ENCODE results near the gene SH3GL1. TPM values are rescaled to one million over a fixed set of nuclear protein-coding genes. Genes with fewer than 3 reads are reported as not detected.

Gene SH3GL1
- total and polyA plus RNA-seq, 7 donors, result 28.5 to 47.4 (median 33.9) TPM

DNA sequence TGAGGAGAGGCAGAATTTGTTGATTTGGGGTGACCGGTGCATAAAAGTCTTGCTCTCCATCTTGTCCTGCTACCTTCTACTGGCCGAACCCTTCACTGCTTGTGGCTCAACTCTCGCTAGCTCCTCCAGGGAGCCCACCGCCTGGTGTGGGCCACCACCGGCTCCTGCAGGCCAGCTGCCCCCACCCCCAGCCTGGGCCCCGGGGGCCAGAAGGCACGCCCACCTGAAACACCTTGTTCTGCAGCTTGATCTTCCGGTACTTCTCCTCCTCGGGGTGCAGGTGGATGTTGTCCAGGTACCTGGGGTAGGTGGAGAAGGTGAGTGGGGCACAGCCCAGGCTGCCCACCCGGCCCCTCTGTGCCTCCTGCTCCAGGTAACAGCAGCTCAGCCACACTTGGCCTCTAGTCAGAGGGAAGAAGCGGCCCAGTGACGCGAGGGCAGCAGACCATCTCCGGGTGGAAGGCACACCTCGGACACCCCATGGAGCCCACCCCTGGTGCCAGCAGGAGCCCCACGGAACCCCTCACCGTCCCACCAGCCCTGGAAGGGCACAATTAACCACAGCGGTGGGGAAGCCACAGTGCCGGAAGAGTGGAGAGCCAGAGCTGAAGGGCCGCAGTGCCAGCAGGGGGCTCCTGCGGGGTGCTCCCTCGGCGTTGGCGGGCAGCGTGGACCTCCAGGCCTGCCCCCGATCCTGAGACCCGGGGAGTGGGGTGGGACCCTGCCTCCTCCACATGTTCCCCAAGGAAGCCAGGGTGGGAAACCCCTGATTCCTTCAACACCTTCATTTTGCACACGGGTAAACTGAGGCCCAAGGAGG is 47.2 kb upstream of the SH3GL1 start:
- 90 to 93% methylated on average over 28 of the region's 28 CpGs for WGBS, 2 donors
- no peak for DNase-seq
- Histone ChIP-seq H3K36me3 (peaks cover 61 to 88% (median 68%) of the 10 kb centered on the region in 4 donors), H3K27me3 (no peaks in the 10 kb centered on the region), H3K9me3 (no peaks in the 10 kb centered on the region), H3K4me3 (no peak overlapping the region), H3K4me1 (peaks cover 0 to 14% (median 10%) of the 10 kb centered on the region in 4 donors), H3K27ac (peak overlapping the region in 2 of 4 donors; percentile 58 to 63)
- no peak for TF ChIP-seq EP300 (IDR thresholded peaks at IDR 0.05)
- TF ChIP-seq, protein P1, sequence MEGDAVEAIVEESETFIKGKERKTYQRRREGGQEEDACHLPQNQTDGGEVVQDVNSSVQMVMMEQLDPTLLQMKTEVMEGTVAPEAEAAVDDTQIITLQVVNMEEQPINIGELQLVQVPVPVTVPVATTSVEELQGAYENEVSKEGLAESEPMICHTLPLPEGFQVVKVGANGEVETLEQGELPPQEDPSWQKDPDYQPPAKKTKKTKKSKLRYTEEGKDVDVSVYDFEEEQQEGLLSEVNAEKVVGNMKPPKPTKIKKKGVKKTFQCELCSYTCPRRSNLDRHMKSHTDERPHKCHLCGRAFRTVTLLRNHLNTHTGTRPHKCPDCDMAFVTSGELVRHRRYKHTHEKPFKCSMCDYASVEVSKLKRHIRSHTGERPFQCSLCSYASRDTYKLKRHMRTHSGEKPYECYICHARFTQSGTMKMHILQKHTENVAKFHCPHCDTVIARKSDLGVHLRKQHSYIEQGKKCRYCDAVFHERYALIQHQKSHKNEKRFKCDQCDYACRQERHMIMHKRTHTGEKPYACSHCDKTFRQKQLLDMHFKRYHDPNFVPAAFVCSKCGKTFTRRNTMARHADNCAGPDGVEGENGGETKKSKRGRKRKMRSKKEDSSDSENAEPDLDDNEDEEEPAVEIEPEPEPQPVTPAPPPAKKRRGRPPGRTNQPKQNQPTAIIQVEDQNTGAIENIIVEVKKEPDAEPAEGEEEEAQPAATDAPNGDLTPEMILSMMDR (IDR thresholded peaks at IDR 0.05), result no peak
- TF ChIP-seq POLR2AphosphoS5 (IDR thresholded peaks at IDR 0.05), result no peak
- TF ChIP-seq POLR2A (IDR thresholded peaks at IDR 0.05), result no peak
- intact Hi-C loops (cut with DNase I), result no loop called here

DNA sequence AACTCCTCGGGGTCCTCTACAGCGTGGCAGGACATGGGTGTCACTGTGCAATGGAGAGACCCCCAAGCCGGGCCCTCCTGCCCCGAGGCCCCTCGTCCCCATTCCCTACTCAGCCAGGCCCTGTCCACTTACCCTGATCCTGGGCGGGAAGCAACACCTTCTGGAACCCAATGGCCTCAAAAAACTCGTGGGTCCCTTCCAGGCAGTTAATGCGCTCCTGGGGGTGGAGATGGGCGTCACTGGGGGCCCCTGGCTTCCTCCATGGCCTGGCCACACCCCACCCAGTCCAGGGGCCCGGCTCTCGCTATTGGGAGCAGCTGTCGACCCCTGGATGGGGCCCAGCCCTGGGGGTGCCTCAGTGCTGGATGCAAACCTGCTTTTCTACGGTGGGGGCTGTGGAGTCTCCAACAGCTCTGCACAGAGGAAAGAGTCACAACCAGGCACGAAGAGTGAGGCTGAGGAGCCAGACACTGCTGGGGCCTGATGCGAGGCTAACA is 46.4 kb upstream of the SH3GL1 start:
- H3K4me3 ChIP-seq, result no peak overlapping the region
- WGBS, 2 donors, result 82 to 84% methylated on average over 15 of the region's 15 CpGs
- H3K9me3 ChIP-seq, result no peaks in the 10 kb centered on the region
- H3K36me3 ChIP-seq, result peaks cover 53 to 80% (median 60%) of the 10 kb centered on the region in 4 donors
- H3K4me1 ChIP-seq, result peaks cover 0 to 14% (median 10%) of the 10 kb centered on the region in 4 donors
- TF ChIP-seq POLR2AphosphoS5 (IDR thresholded peaks at IDR 0.05), result no peak
- TF ChIP-seq EP300 (IDR thresholded peaks at IDR 0.05), result no peak
- TF ChIP-seq, protein P1 (IDR thresholded peaks at IDR 0.05), result no peak
- no peak for TF ChIP-seq POLR2A (IDR thresholded peaks at IDR 0.05)
- intact Hi-C loops (cut with DNase I), result no loop called here
- H3K27ac ChIP-seq, result no peak overlapping the region
- no peak for DNase-seq
- no peaks in the 10 kb centered on the region for H3K27me3 ChIP-seq

DNA sequence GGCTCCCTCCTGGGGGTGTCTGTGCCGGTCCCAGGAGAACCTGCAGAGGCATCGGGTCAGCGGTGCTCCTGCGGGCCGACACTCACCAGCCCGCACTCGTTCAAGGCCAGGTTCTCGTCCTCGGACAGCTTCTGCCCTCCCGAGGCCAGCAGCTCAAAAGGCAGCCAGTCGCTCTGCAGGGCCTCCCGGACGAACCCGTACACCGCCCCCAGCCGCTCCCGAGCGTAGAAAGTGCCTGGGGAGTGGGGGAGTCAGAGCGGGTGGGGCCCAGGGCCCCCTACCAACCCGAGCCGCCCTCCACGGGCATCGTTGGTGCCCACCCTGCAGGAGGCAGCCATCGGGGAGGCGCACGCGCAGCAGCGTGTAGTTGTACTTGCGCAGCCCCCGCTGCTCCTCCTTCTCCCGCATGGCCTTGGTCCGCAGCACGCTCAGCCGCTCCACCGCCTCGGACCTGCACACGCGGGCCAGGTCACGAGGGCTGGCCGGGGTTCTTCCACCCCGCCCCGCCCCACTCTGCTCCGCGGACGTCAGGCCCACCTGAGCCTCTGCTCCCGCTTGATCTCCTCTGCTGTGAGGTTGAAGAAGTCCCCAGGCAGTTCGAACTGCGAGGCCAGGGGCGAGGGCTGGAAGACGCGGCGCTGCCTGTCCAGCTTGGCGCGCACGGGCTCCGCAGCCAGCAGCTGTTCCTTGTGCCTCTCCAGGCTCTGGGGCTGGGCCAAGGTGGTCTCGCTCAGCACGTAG is 45.8 kb upstream of the SH3GL1 start:
- no peak for TF ChIP-seq POLR2A (IDR thresholded peaks at IDR 0.05)
- H3K27ac ChIP-seq, result no peak overlapping the region
- peaks cover 0 to 14% (median 10%) of the 10 kb centered on the region in 4 donors for H3K4me1 ChIP-seq
- no peak overlapping the region for H3K4me3 ChIP-seq
- peaks cover 47 to 74% (median 54%) of the 10 kb centered on the region in 4 donors for H3K36me3 ChIP-seq
- intact Hi-C loops (cut with DNase I), result no loop called here
- DNase-seq, result no peak
- 94% methylated on average over 58 of the region's 58 CpGs for WGBS, 2 donors
- H3K27me3 ChIP-seq, result no peaks in the 10 kb centered on the region
- H3K9me3 ChIP-seq, result no peaks in the 10 kb centered on the region

DNA sequence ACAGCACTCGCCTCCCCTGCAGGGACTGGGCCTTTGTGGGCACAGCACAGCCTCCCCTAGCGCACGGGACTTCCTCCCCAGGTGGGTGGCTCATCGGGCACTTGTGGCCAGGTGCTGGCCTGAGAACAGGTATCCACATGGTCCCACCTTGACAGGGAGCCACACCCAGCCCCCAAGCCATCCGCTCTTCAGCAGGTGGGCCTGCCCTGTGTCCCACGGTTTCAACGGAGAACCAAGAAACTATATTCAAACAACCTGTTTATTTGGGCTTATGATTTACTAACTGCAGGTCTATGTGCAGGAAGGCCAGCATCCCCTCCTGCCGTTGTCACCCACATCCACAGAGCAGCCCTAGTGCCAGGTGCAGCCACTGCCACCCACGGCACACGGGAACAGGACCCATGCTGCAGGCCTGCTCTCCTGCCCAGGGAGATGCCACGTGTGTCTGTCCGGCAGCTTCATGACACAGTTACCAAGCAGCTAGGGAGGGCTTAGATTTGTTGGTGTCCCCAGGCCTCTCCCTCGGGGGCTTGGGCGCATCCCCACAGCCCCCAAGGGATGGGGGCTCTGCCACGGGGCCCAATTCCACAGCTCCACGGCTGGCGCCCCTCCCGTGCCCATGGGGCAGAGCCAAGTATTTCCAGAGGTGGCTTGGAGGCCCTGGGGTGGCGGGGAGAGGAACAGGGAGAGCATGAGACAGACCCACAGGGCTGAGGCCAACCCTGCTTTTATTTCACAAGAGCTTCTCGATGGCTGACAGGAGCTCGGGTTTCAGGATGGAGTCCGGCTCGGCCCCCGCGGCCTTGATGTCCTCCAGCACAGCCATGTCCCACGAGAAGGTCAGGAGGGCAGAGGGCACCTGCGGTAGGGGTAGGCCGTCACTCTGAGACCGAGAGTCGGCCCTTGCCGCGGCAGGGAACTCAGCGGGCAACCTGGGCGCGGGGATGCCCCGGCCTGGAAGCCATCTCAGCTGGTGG is 44.7 kb upstream of the SH3GL1 start:
- no peaks in the 10 kb centered on the region for H3K27me3 ChIP-seq
- WGBS, 2 donors, result 81 to 85% methylated on average over 36 of the region's 36 CpGs
- no peak overlapping the region for H3K4me3 ChIP-seq
- TF ChIP-seq, protein P1 (IDR thresholded peaks at IDR 0.05), result no peak
- TF ChIP-seq POLR2A (IDR thresholded peaks at IDR 0.05), result no peak
- TF ChIP-seq EP300 (IDR thresholded peaks at IDR 0.05), result no peak
- no peak for TF ChIP-seq POLR2AphosphoS5 (IDR thresholded peaks at IDR 0.05)
- DNase-seq, result no peak
- no peak overlapping the region for H3K27ac ChIP-seq
- H3K9me3 ChIP-seq, result no peaks in the 10 kb centered on the region
- H3K4me1 ChIP-seq, result peaks cover 0 to 14% (median 10%) of the 10 kb centered on the region in 4 donors
- intact Hi-C loops (cut with DNase I), result no loop called here
- peaks cover 42 to 63% (median 53%) of the 10 kb centered on the region in 4 donors for H3K36me3 ChIP-seq

Measured in sigmoid colon (tissue), 7 donors.